ENCODE results near the gene HIGD2B.

DNA sequence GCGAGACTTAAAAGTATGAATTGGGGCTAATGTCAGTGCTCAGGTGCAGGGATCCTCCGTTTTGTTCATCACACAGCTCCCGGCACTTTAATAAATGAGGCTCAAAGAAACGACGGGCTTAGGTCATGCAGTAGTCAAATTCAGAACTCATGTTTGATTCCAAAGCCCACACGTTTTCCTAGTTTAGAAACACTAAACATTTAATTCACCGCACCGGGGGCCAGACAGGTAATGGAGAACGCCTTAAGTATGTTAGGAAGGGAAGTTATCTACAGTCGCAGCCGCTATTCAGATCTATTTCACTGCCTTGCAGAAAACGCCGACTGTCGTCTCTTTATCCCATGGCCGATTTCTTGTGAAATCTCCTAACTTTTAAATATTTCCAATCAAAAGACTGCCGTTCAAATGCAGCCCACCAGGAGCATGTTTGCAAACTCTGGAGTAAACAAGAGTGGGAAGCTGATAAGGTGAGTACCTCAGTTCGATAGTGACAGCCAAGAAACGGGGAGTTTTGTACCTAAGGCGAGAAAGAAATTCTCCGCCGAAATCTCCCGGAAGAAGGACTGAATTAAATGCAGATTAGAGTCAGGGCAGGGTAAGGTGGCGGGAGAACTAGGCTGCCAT is 569 bp downstream of the HIGD2B start:
- TF ChIP-seq, protein P1, sequence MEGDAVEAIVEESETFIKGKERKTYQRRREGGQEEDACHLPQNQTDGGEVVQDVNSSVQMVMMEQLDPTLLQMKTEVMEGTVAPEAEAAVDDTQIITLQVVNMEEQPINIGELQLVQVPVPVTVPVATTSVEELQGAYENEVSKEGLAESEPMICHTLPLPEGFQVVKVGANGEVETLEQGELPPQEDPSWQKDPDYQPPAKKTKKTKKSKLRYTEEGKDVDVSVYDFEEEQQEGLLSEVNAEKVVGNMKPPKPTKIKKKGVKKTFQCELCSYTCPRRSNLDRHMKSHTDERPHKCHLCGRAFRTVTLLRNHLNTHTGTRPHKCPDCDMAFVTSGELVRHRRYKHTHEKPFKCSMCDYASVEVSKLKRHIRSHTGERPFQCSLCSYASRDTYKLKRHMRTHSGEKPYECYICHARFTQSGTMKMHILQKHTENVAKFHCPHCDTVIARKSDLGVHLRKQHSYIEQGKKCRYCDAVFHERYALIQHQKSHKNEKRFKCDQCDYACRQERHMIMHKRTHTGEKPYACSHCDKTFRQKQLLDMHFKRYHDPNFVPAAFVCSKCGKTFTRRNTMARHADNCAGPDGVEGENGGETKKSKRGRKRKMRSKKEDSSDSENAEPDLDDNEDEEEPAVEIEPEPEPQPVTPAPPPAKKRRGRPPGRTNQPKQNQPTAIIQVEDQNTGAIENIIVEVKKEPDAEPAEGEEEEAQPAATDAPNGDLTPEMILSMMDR (conservative IDR thresholded peaks at IDR 0.05; ENCODE audit: low read depth, low read length) = no peak
- TF ChIP-seq EZH2 (IDR thresholded peaks at IDR 0.05; ENCODE audit: borderline replicate concordance, low read depth, low read length, poor library complexity, severe bottlenecking) = no peak

Measured in A673 (cell line).